PC-9 (cell line): Measurements from ENCODE around the gene NFKBIA.

Experiments used
- EZH2 ChIP-seq: fragments of 200-600 bp; sonication (generic); IDR thresholded peaks from 2 replicates; pipeline ENCODE4 v1.8.0; 2017; ENCODE audit warnings: antibody characterized with exemption, low read depth
- TF ChIP-seq, protein P1 (sequence below): fragments of 200-600 bp; sonication (generic); conservative IDR thresholded peaks from 2 replicates; pipeline ENCODE4 v1.6.1; 2017; ENCODE audit warnings: mixed run types, antibody characterized with exemption, mild to moderate bottlenecking, moderate library complexity

DNA sequence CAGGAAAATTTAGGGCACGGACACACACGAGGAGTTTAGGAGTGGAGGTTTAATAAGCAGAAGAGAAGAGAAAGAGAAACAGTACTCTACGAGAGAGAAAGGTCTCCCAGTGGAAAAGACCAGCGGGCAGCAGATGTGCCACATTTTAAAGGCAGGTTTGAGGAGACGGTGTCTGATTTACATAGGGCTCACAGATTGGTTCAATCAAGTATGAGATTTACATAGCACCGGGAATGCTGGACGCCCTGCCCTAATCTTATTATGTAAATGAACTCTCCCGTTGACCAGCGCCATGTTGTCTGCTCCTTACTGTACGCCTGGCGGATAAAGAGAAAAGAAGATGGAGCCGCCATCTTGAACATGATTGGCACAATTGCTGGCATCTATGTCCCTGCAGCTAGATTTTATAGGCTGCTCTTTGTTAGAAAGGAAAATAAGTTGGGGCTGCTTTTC lies 17.9 kb downstream of the NFKBIA start:
- TF ChIP-seq, protein P1, sequence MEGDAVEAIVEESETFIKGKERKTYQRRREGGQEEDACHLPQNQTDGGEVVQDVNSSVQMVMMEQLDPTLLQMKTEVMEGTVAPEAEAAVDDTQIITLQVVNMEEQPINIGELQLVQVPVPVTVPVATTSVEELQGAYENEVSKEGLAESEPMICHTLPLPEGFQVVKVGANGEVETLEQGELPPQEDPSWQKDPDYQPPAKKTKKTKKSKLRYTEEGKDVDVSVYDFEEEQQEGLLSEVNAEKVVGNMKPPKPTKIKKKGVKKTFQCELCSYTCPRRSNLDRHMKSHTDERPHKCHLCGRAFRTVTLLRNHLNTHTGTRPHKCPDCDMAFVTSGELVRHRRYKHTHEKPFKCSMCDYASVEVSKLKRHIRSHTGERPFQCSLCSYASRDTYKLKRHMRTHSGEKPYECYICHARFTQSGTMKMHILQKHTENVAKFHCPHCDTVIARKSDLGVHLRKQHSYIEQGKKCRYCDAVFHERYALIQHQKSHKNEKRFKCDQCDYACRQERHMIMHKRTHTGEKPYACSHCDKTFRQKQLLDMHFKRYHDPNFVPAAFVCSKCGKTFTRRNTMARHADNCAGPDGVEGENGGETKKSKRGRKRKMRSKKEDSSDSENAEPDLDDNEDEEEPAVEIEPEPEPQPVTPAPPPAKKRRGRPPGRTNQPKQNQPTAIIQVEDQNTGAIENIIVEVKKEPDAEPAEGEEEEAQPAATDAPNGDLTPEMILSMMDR, result no peak
- TF ChIP-seq EZH2, result no peak
